ENCODE data around the gene DZIP3.

DZIP3 gene

GRCh38 chr3:108598375-108598774, 8.9 kb downstream of the DZIP3 start:
- no peaks in the 10 kb centered on the region; the same call in 1 of the 2 replicates for H3K9me3 ChIP-seq (ENCODE audit: insufficient read depth, low read length)
- H3K27ac ChIP-seq (ENCODE audit: low read length) = no peak overlapping the region
- no peaks in the 10 kb centered on the region for H3K79me2 ChIP-seq (ENCODE audit: low read length)
- H3K36me3 ChIP-seq (replicated peaks; ENCODE audit: low read depth, low read length) = peaks cover 5% of the 10 kb centered on the region
- H4K20me1 ChIP-seq (ENCODE audit: insufficient read depth, low read length) = no peaks in the 10 kb centered on the region
- H3K4me1 ChIP-seq (ENCODE audit: low read length) = peaks cover 8% of the 10 kb centered on the region; the same call in 1 of the 2 replicates
- no peak overlapping the region for H3K9ac ChIP-seq (ENCODE audit: low read length)
- H2AFZ ChIP-seq (ENCODE audit: low read depth, low read length) = no peak overlapping the region
- H3K4me2 ChIP-seq (ENCODE audit: low read length) = no peak overlapping the region
- H3K4me3 ChIP-seq (ENCODE audit: low read length) = no peak overlapping the region
- TF ChIP-seq, protein P1, sequence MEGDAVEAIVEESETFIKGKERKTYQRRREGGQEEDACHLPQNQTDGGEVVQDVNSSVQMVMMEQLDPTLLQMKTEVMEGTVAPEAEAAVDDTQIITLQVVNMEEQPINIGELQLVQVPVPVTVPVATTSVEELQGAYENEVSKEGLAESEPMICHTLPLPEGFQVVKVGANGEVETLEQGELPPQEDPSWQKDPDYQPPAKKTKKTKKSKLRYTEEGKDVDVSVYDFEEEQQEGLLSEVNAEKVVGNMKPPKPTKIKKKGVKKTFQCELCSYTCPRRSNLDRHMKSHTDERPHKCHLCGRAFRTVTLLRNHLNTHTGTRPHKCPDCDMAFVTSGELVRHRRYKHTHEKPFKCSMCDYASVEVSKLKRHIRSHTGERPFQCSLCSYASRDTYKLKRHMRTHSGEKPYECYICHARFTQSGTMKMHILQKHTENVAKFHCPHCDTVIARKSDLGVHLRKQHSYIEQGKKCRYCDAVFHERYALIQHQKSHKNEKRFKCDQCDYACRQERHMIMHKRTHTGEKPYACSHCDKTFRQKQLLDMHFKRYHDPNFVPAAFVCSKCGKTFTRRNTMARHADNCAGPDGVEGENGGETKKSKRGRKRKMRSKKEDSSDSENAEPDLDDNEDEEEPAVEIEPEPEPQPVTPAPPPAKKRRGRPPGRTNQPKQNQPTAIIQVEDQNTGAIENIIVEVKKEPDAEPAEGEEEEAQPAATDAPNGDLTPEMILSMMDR (IDR thresholded peaks at IDR 0.05; ENCODE audit: low read depth, low read length) = no peak
- TF ChIP-seq EZH2phosphoT487 (IDR thresholded peaks at IDR 0.05; ENCODE audit: low read depth) = no peak
- H3K27me3 ChIP-seq (ENCODE audit: low read depth, low read length) = no peaks in the 10 kb centered on the region

DNA sequence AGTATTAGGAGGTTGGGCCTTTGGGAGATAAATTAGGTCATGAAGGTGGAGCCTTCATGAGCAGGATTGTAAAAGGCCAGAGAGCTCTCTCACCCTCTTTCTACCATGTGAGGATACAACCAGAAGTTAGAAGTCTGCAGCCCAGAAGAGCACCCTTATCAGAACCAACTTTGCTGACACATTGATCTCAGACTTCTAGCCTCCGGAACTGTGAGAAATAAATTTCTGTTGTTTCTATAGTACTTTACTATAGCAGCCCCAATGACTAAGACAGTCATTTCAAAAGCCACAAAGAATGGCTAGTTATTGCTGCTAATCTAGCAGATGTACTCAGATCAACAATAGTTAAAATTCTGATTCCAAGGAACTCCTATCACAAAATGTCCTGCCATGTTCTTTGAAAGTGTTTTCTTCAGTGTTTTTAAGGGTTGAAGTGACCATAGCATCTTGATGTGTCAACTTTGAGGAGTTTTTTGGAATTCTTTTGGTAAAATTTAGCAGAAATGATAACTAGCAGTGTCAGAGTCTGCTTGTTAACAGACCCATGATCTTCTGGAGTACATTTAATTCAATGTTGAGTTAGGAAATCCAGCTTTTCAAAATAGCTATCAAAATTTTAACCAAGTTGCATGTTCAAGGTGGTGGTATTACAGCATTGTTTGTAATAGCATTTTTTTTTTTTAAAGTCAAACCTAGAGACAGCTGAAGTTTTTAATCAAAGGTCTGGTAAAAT, 10.3 kb downstream of the DZIP3 start:
- Histone ChIP-seq H3K27ac (ENCODE audit: low read length) (no peak overlapping the region), H3K36me3 (replicated peaks; ENCODE audit: low read depth, low read length) (peaks cover 5% of the 10 kb centered on the region), H3K9ac (ENCODE audit: low read length) (no peak overlapping the region), H3K4me2 (ENCODE audit: low read length) (no peak overlapping the region), H3K27me3 (ENCODE audit: low read depth, low read length) (no peaks in the 10 kb centered on the region), H3K79me2 (ENCODE audit: low read length) (no peaks in the 10 kb centered on the region), H3K4me1 (ENCODE audit: low read length) (peaks cover 8% of the 10 kb centered on the region; the same call in 1 of the 2 replicates), H3K9me3 (ENCODE audit: insufficient read depth, low read length) (no peaks in the 10 kb centered on the region; the same call in 1 of the 2 replicates), H4K20me1 (ENCODE audit: insufficient read depth, low read length) (no peaks in the 10 kb centered on the region), H3K4me3 (ENCODE audit: low read length) (no peak overlapping the region), H2AFZ (ENCODE audit: low read depth, low read length) (no peak overlapping the region)
- TF ChIP-seq, protein P1 (IDR thresholded peaks at IDR 0.05; ENCODE audit: low read depth, low read length) = no peak
- no peak for TF ChIP-seq EZH2phosphoT487 (IDR thresholded peaks at IDR 0.05; ENCODE audit: low read depth)

GRCh38 chr3:108602249-108602934, 12.9 kb downstream of the DZIP3 start:
- Histone ChIP-seq H3K79me2 (ENCODE audit: low read length) (no peaks in the 10 kb centered on the region), H3K9me3 (ENCODE audit: insufficient read depth, low read length) (no peaks in the 10 kb centered on the region; the same call in 1 of the 2 replicates), H3K27ac (ENCODE audit: low read length) (no peak overlapping the region), H3K4me2 (ENCODE audit: low read length) (no peak overlapping the region), H3K4me1 (ENCODE audit: low read length) (peaks cover 5% of the 10 kb centered on the region; the same call in 1 of the 2 replicates), H3K27me3 (ENCODE audit: low read depth, low read length) (no peaks in the 10 kb centered on the region), H3K9ac (ENCODE audit: low read length) (no peak overlapping the region), H3K4me3 (ENCODE audit: low read length) (no peak overlapping the region), H3K36me3 (replicated peaks; ENCODE audit: low read depth, low read length) (peaks cover 5% of the 10 kb centered on the region), H2AFZ (ENCODE audit: low read depth, low read length) (no peak overlapping the region), H4K20me1 (ENCODE audit: insufficient read depth, low read length) (no peaks in the 10 kb centered on the region)
- TF ChIP-seq EZH2phosphoT487 (IDR thresholded peaks at IDR 0.05; ENCODE audit: low read depth) = no peak

GRCh38 chr3:108602935-108603294, 13.4 kb downstream of the DZIP3 start:
- Histone ChIP-seq H3K4me1 (ENCODE audit: low read length) (peaks cover 5% of the 10 kb centered on the region; the same call in 1 of the 2 replicates), H3K9ac (ENCODE audit: low read length) (no peak overlapping the region), H3K4me3 (ENCODE audit: low read length) (no peak overlapping the region), H3K4me2 (ENCODE audit: low read length) (no peak overlapping the region), H3K9me3 (ENCODE audit: insufficient read depth, low read length) (no peaks in the 10 kb centered on the region; the same call in 1 of the 2 replicates), H3K27me3 (ENCODE audit: low read depth, low read length) (no peaks in the 10 kb centered on the region), H4K20me1 (ENCODE audit: insufficient read depth, low read length) (no peaks in the 10 kb centered on the region), H3K27ac (ENCODE audit: low read length) (no peak overlapping the region), H3K36me3 (replicated peaks; ENCODE audit: low read depth, low read length) (peaks cover 5% of the 10 kb centered on the region), H3K79me2 (ENCODE audit: low read length) (no peaks in the 10 kb centered on the region), H2AFZ (ENCODE audit: low read depth, low read length) (no peak overlapping the region)
- TF ChIP-seq, protein P1 (IDR thresholded peaks at IDR 0.05; ENCODE audit: low read depth, low read length) = no peak
- TF ChIP-seq EZH2phosphoT487 (IDR thresholded peaks at IDR 0.05; ENCODE audit: low read depth) = no peak

Data from OCI-LY3 (cell line).